ENCODE data around the gene LST1. TPM values are rescaled to one million over a fixed set of nuclear protein-coding genes. Genes with fewer than 3 reads are reported as not detected.

The LST1 gene
- total RNA-seq, 4 donors from 2014 or later, result 0.49 to 50.4 (median 5.1) TPM; not detected in 1

DNA sequence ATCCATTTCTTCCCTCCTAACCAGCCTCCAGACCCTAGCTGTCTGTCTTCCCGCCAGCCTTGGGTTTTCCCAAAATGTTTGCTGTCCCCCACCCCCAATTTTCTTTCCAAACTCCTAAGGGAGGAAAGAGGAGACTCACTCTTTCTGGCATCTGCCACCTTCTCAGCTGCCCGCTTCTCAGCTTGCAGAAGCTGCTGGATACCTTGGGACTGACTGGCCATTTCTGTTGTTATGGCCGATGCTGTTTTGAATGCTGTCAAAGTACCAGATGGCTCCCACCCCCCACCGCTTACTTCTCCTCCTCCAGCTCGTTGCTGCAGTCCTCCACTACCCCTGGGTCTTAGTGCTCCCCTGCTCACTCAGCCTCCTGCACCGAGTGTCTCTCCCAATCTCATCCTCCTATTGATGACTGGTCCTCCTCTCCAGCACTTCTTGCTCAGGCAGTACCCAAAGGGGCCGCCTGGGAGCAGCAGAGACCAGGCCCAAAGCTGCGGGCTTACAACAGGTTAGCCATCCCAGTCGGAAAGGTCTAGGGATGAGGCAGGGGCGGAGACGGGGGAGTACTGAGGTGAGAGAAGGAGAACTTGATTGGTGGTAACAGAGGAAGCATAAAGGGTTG lies 39.6 kb upstream of the LST1 start, which contains the start of gene ATP6V1G2:
ATP6V1G2 (minus strand) TSS at position 270 of the 619 bp plus-strand sequence; CDS start at position 221, 49 bp downstream.
- Histone ChIP-seq H3K36me3 (peaks cover 0 to 30% (median 3%) of the 10 kb centered on the region in 3 donors), H3K4me1 (peaks cover 12 to 52% (median 17%) of the 10 kb centered on the region in 3 donors), H3K27me3 (no peaks in the 10 kb centered on the region), H3K4me3 (peak within 1 kb of the TSS; percentile 34 to 67 (median 46)), H3K9me3 (no peaks in the 10 kb centered on the region), H3K27ac (peak within 1 kb of the TSS; percentile 86 to 91 (median 88))
- TF ChIP-seq, protein P1, sequence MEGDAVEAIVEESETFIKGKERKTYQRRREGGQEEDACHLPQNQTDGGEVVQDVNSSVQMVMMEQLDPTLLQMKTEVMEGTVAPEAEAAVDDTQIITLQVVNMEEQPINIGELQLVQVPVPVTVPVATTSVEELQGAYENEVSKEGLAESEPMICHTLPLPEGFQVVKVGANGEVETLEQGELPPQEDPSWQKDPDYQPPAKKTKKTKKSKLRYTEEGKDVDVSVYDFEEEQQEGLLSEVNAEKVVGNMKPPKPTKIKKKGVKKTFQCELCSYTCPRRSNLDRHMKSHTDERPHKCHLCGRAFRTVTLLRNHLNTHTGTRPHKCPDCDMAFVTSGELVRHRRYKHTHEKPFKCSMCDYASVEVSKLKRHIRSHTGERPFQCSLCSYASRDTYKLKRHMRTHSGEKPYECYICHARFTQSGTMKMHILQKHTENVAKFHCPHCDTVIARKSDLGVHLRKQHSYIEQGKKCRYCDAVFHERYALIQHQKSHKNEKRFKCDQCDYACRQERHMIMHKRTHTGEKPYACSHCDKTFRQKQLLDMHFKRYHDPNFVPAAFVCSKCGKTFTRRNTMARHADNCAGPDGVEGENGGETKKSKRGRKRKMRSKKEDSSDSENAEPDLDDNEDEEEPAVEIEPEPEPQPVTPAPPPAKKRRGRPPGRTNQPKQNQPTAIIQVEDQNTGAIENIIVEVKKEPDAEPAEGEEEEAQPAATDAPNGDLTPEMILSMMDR (IDR thresholded peaks at IDR 0.05), result peak; percentile 95 to 99 (median 98)
- no peak for TF ChIP-seq POLR2A (IDR thresholded peaks at IDR 0.05)
- 9 to 13% methylated on average over 8 to 9 of the region's 11 CpGs for WGBS, 2 donors
- no peak for DNase-seq
- intact Hi-C loops (cut with DNase I), result loop anchor here (5.0 kb wide), 1 partner anchor 49 kb away; the partner anchor contains the start of gene MICB

DNA sequence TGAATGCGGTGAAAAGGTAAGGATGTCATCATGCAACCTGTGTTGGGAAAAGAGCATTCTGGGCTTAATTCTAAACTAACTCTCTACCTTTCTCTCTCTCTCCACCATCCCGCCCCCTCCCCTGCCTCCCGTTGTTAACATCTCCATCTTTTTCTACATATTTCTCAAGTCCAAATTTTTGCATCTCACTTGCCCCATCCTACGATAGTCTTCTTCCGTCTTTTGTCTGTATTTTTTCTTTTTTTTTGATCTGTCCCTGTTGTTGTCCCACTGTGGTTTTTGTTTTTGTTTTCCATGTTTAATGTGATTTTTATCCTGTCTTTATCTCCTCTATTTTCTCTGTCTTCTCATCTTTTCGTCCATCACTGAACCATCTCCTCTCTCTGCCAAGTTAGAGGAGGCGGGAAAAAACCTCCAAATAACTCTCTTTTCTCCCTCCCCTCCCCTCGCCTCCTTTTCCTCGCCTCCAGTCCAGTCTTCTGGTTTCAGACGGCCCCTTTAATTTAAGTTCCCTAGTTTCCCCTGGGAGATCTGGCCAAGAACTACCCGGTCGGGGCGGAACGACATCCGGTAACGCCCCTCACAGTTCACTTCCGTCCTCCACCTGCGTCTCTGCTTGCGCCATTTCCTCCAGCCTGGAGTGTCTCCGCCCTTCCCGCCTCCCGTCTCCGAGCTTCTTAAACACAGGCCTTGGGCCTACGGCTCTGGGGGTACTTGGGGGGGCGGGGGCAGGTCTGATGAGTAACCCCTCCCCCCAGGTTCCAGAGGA lies 38.9 kb upstream of the LST1 start, which contains the start of gene NFKBIL1:
NFKBIL1 (plus strand) TSS at position 651 of the 769 bp plus-strand sequence; CDS start at position 738, 87 bp downstream.
- peak; percentile 77 for DNase-seq
- Histone ChIP-seq H3K36me3 (peaks cover 0 to 37% (median 3%) of the 10 kb centered on the region in 3 donors), H3K27me3 (no peaks in the 10 kb centered on the region), H3K9me3 (no peaks in the 10 kb centered on the region), H3K27ac (peak within 1 kb of the TSS; percentile 86 to 91 (median 88)), H3K4me3 (peak within 1 kb of the TSS; percentile 34 to 67 (median 46)), H3K4me1 (peaks cover 12 to 54% (median 17%) of the 10 kb centered on the region in 3 donors)
- intact Hi-C loops (cut with DNase I), result loop anchor here (5.0 kb wide), 1 partner anchor 50 kb away; the partner anchor contains the start of gene MICB
- TF ChIP-seq, protein P1 (IDR thresholded peaks at IDR 0.05), result peak in 1 of 6 experiments; percentile 27
- peak in 2 of 4 donors; percentile 23 to 46 for TF ChIP-seq POLR2A (IDR thresholded peaks at IDR 0.05)
- 0 to 1% methylated on average over 19 to 25 of the region's 25 CpGs for WGBS, 2 donors

DNA sequence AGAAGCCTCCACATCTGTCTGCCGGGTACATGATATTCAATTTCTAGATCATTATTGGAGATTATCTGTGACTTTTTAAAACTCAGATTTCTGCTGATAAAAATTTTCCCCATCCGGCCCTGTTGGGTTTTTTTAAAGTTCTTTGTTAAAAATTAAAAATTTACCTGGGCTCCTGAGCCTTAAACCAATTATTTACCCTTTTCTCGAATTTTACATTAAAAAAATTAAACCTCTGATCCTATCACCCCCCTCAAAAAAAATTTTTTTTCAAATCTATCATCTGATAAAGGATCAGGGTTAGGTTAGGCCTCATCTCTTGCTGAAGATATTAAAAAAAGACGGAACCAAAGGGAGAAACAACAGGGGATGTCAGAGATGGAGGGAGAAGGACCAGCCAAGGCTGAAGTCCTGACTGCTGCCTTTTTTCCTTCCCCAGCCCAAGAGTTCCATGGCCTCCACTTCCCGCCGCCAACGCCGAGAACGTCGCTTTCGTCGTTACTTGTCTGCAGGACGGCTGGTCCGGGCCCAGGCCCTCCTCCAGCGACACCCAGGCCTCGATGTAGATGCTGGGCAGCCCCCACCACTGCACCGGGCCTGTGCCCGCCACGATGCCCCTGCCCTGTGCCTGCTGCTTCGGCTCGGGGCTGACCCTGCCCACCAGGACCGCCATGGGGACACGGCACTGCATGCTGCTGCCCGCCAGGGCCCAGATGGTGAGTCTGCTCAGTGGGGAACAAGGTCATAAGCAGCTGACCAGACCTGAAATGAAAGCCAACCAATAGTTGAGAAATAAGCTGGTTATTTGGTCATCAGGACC lies 38.1 kb upstream of the LST1 start:
- TF ChIP-seq, protein P1 (IDR thresholded peaks at IDR 0.05), result no peak
- TF ChIP-seq POLR2A (IDR thresholded peaks at IDR 0.05), result no peak
- peak overlapping the region; percentile 86 to 91 (median 88) for H3K27ac ChIP-seq
- H3K4me1 ChIP-seq, result peaks cover 7 to 48% (median 13%) of the 10 kb centered on the region in 3 donors
- no peaks in the 10 kb centered on the region for H3K27me3 ChIP-seq
- no peak for DNase-seq
- H3K36me3 ChIP-seq, result peaks cover 0 to 45% (median 3%) of the 10 kb centered on the region in 3 donors
- WGBS, 2 donors, result 50 to 71% methylated on average over 9 to 14 of the region's 24 CpGs
- peak overlapping the region; percentile 34 to 67 (median 46) for H3K4me3 ChIP-seq
- H3K9me3 ChIP-seq, result no peaks in the 10 kb centered on the region
- intact Hi-C loops (cut with DNase I), result loop anchor here (5.0 kb wide), 1 partner anchor 51 kb away; the partner anchor contains the start of gene MICB

DNA sequence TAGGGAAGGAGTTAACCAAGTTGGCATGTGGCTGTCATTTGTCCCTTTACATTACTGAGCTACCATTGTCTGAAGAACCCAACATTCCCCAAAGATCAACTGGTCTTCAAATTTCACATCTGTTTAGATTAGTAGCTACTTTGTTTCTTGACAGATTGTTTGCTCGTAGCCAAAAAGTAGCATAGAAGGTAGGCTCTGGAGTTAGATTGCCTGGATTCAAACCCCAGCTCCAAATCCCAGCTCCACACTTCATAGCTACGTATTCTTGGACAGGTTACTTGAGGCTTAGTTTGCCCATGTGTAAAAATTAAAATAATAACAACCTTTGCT lies 37.6 kb upstream of the LST1 start:
- Histone ChIP-seq H3K4me1 (peaks cover 7 to 44% (median 10%) of the 10 kb centered on the region in 3 donors), H3K9me3 (no peaks in the 10 kb centered on the region), H3K36me3 (peaks cover 0 to 51% (median 3%) of the 10 kb centered on the region in 3 donors), H3K27ac (peak overlapping the region; percentile 86 to 91 (median 88)), H3K4me3 (peak overlapping the region in 1 of 4 donors; percentile 67), H3K27me3 (no peaks in the 10 kb centered on the region)
- 83 to 94% methylated on average over 2 of the region's 2 CpGs for WGBS, 2 donors
- DNase-seq, result no peak
- intact Hi-C loops (cut with DNase I), result loop anchor here (5.0 kb wide), 1 partner anchor 51 kb away; the partner anchor contains the start of gene MICB
- TF ChIP-seq, protein P1 (IDR thresholded peaks at IDR 0.05), result no peak
- TF ChIP-seq POLR2A (IDR thresholded peaks at IDR 0.05), result no peak
